Measurements from ENCODE around the gene ARSB. TPM values are rescaled to one million over a fixed set of nuclear protein-coding genes. Genes with fewer than 3 reads are reported as not detected.
A peak's percentile ranks its signal among the peaks of the same experiment; 100 is the strongest.

Gene ARSB
- total and polyA plus RNA-seq, 2 donors (not counting 1 experiment from before 2014, with no cell fraction given), result 10.1 to 27.7 TPM

GRCh38 chr5:78760770-78761169 is 224.3 kb downstream of the ARSB start:
- no peak for TF ChIP-seq EZH2 (IDR thresholded peaks at IDR 0.05; ENCODE audit: low read length, missing control alignments)
- peak in 1 of 2 donors; percentile 31 for TF ChIP-seq CTCF (conservative IDR thresholded peaks at IDR 0.05 in 1 of 2, IDR thresholded peaks at IDR 0.05 in 1 of 2; ENCODE audit: low read depth in 1 of 2, low read length in 2 of 2)
- H3K4me2 ChIP-seq (ENCODE audit: extremely low read depth, insufficient read depth, low read length), result no peak overlapping the region

GRCh38 chr5:78760366-78760765 is 224.7 kb downstream of the ARSB start:
- H3K36me3 ChIP-seq (ENCODE audit: control insufficient read depth, insufficient read depth, low read length), result no peaks in the 10 kb centered on the region
- H3K27me3 ChIP-seq (ENCODE audit: control insufficient read depth, insufficient read depth, low read length), result peaks cover 21% of the 10 kb centered on the region
- no peaks in the 10 kb centered on the region for H3K79me2 ChIP-seq (ENCODE audit: control insufficient read depth, insufficient read depth, low read length)
- no peak overlapping the region for H3K4me2 ChIP-seq (ENCODE audit: extremely low read depth, insufficient read depth, low read length)
- no peak overlapping the region for H2AFZ ChIP-seq (ENCODE audit: low read length)
- no peak overlapping the region for H3K4me3 ChIP-seq (replicated peaks in 1 of 4; ENCODE audit: control extremely low read depth in 1 of 4, insufficient read depth in 1 of 4, low read depth in 3 of 4, low read length in 4 of 4)
- H4K20me1 ChIP-seq (ENCODE audit: control insufficient read depth, extremely low read depth, insufficient read depth, low read length), result no peaks in the 10 kb centered on the region
- no peak overlapping the region for H3K9ac ChIP-seq (ENCODE audit: insufficient read depth, low read length)
- TF ChIP-seq CTCF (conservative IDR thresholded peaks at IDR 0.05 in 1 of 2, IDR thresholded peaks at IDR 0.05 in 1 of 2; ENCODE audit: low read depth in 1 of 2, low read length in 2 of 2) (no peak), EZH2 (IDR thresholded peaks at IDR 0.05; ENCODE audit: low read length, missing control alignments) (no peak)
- no peaks in the 10 kb centered on the region for H3K9me3 ChIP-seq (ENCODE audit: control insufficient read depth, insufficient read depth, low read depth, low read length)
- no peak overlapping the region for H3K27ac ChIP-seq (ENCODE audit: insufficient read depth, low read length)
- peaks cover 7% of the 10 kb centered on the region for H3K4me1 ChIP-seq (ENCODE audit: control insufficient read depth, extremely low read depth, insufficient read depth, low read length)
- no peak for DNase-seq (ENCODE audit: low read depth in 2 of 2)

More at GRCh38 chr5:78760770-78761169, 224.3 kb downstream of the ARSB start:
- Histone ChIP-seq H3K36me3 (ENCODE audit: control insufficient read depth, insufficient read depth, low read length) (no peaks in the 10 kb centered on the region), H3K79me2 (ENCODE audit: control insufficient read depth, insufficient read depth, low read length) (no peaks in the 10 kb centered on the region), H3K9ac (ENCODE audit: insufficient read depth, low read length) (no peak overlapping the region), H3K4me3 (replicated peaks in 1 of 4; ENCODE audit: control extremely low read depth in 1 of 4, insufficient read depth in 1 of 4, low read depth in 3 of 4, low read length in 4 of 4) (no peak overlapping the region), H3K27me3 (ENCODE audit: control insufficient read depth, insufficient read depth, low read length) (peaks cover 23% of the 10 kb centered on the region), H2AFZ (ENCODE audit: low read length) (no peak overlapping the region), H3K27ac (ENCODE audit: insufficient read depth, low read length) (no peak overlapping the region), H4K20me1 (ENCODE audit: control insufficient read depth, extremely low read depth, insufficient read depth, low read length) (no peaks in the 10 kb centered on the region), H3K9me3 (ENCODE audit: control insufficient read depth, insufficient read depth, low read depth, low read length) (no peaks in the 10 kb centered on the region), H3K4me1 (ENCODE audit: control insufficient read depth, extremely low read depth, insufficient read depth, low read length) (peaks cover 7% of the 10 kb centered on the region)
- DNase-seq (ENCODE audit: low read depth in 2 of 2), result no peak

- peak; percentile 68 to 90 for DNase-seq (ENCODE audit: low read depth in 2 of 2)
- H4K20me1 ChIP-seq (ENCODE audit: control insufficient read depth, extremely low read depth, insufficient read depth, low read length), result no peaks in the 10 kb centered on the region
- no peak for TF ChIP-seq CTCF (conservative IDR thresholded peaks at IDR 0.05 in 1 of 2, IDR thresholded peaks at IDR 0.05 in 1 of 2; ENCODE audit: low read depth in 1 of 2, low read length in 2 of 2)
- TF ChIP-seq EZH2 (IDR thresholded peaks at IDR 0.05; ENCODE audit: low read length, missing control alignments), result no peak
- no peaks in the 10 kb centered on the region for H3K36me3 ChIP-seq (ENCODE audit: control insufficient read depth, insufficient read depth, low read length)
- H3K9ac ChIP-seq (ENCODE audit: insufficient read depth, low read length), result no peak overlapping the region
- H3K9me3 ChIP-seq (ENCODE audit: control insufficient read depth, insufficient read depth, low read depth, low read length), result no peaks in the 10 kb centered on the region
- H3K4me2 ChIP-seq (ENCODE audit: extremely low read depth, insufficient read depth, low read length), result peak overlapping the region; percentile 17
- no peak overlapping the region for H2AFZ ChIP-seq (ENCODE audit: low read length)
- H3K4me3 ChIP-seq (replicated peaks in 1 of 4; ENCODE audit: control extremely low read depth in 1 of 4, insufficient read depth in 1 of 4, low read depth in 3 of 4, low read length in 4 of 4), result no peak overlapping the region
- peaks cover 7% of the 10 kb centered on the region for H3K4me1 ChIP-seq (ENCODE audit: control insufficient read depth, extremely low read depth, insufficient read depth, low read length)
- no peak overlapping the region for H3K27ac ChIP-seq (ENCODE audit: insufficient read depth, low read length)
- no peaks in the 10 kb centered on the region for H3K79me2 ChIP-seq (ENCODE audit: control insufficient read depth, insufficient read depth, low read length)
- H3K27me3 ChIP-seq (ENCODE audit: control insufficient read depth, insufficient read depth, low read length), result peaks cover 9% of the 10 kb centered on the region
Observed at GRCh38 chr5:78758169-78758839, 226.8 kb downstream of the ARSB start.
